Measurements from ENCODE around the gene XYLB.

GRCh38 chr3:38364721-38365400 is 18.3 kb downstream of the XYLB start:
- TF ChIP-seq CTCF (IDR thresholded peaks at IDR 0.05) (no peak), POLR2AphosphoS5 (IDR thresholded peaks at IDR 0.05) (no peak), POLR2A (IDR thresholded peaks at IDR 0.05) (no peak)
